D721Med (cell line): ENCODE data around the gene BTNL3.

ENCODE experiments used
- DNase-seq: peaks from one replicate; pipeline ENCODE4 v3.0.0; 2011; ENCODE audit warnings: low spot score; ENCODE audit not compliant: insufficient read length
- FAIRE-seq: peaks from 2 replicates; lab custom pipeline; 2011; peaks lifted over from hg19 to GRCh38; lab: Jason Lieb, UNC
- TF ChIP-seq, protein P1 (sequence below): IDR thresholded peaks from 2 replicates; pipeline ENCODE4 v1.5.1; 2012; ENCODE audit warnings: mild to moderate bottlenecking, control low read depth; ENCODE audit not compliant: insufficient read depth; ENCODE audit errors: missing control alignments

The BTNL3 gene

DNA sequence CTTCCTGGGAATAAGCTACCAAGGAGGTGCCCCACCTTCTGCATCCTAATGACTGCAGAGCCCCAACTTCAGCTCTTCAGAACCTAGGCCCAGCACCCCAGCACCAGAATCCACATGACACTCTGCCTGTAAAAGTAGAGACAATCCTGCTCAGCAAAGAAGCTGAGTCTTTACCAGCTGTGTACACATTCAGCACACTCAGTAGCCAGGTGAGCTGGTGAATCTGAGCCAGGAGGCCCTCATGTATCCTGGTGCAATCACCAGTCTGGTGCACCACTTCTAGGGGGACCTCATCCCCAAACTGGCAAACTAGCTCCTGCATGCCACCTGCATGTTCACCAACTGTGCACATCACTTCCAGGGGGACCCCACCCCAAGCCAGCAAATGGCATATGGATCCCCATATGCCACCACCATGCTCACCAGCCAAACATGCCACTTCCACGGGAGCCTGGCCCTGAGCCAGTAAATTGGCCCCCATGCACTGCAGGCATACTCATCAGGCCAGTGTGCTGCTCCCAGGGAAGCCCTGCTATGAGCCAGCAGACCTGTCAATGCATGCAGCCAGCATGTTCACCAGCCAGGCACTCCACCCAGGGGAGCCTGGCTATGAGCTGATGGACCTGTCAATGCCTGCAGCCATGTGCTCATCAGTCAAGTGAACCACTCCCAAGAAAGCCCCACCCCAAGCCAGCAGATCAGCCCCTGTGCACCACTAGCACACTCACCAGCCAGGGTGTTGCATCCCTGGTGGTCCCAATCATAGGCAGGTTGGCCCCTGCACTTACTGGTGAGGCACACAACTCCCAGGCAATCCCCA, 35.8 kb downstream of the BTNL3 start:
- no peak for FAIRE-seq

GRCh38 chr5:181027452-181028031, 38.9 kb downstream of the BTNL3 start:
- DNase-seq (no peak), FAIRE-seq (no peak)
- TF ChIP-seq, protein P1, sequence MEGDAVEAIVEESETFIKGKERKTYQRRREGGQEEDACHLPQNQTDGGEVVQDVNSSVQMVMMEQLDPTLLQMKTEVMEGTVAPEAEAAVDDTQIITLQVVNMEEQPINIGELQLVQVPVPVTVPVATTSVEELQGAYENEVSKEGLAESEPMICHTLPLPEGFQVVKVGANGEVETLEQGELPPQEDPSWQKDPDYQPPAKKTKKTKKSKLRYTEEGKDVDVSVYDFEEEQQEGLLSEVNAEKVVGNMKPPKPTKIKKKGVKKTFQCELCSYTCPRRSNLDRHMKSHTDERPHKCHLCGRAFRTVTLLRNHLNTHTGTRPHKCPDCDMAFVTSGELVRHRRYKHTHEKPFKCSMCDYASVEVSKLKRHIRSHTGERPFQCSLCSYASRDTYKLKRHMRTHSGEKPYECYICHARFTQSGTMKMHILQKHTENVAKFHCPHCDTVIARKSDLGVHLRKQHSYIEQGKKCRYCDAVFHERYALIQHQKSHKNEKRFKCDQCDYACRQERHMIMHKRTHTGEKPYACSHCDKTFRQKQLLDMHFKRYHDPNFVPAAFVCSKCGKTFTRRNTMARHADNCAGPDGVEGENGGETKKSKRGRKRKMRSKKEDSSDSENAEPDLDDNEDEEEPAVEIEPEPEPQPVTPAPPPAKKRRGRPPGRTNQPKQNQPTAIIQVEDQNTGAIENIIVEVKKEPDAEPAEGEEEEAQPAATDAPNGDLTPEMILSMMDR: no peak

More for the DNA sequence above, 35.8 kb downstream of the BTNL3 start:
- DNase-seq: no peak
- TF ChIP-seq, protein P1: no peak

GRCh38 chr5:181028032-181028819, 39.6 kb downstream of the BTNL3 start:
- FAIRE-seq (no peak), DNase-seq (no peak)
- TF ChIP-seq, protein P1: no peak

DNA sequence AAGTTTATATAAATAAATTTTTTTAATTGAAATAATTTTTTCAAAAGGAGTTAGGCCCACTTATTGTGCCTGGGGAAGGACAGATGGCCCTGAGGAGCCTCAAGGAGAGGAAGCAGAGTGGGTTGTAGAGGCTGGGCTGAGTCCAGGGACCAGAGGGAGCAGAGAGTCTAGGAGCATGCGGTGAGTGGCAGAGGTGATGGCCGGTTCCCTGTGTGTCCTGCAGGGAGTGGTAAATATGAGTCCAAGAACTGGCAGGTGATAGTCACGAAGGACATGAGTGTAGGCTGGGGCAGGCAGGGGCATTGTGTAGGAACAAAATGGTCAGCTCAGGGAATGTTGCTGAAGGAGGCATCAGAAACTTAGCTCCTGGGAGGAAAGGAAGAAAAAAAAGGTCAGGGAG, 43.1 kb downstream of the BTNL3 start:
- DNase-seq: no peak
- no peak for FAIRE-seq
- TF ChIP-seq, protein P1: no peak

- FAIRE-seq: no peak
- no peak for DNase-seq
- TF ChIP-seq, protein P1: no peak
Measured at GRCh38 chr5:181035991-181036815, 47.6 kb downstream of the BTNL3 start.

DNA sequence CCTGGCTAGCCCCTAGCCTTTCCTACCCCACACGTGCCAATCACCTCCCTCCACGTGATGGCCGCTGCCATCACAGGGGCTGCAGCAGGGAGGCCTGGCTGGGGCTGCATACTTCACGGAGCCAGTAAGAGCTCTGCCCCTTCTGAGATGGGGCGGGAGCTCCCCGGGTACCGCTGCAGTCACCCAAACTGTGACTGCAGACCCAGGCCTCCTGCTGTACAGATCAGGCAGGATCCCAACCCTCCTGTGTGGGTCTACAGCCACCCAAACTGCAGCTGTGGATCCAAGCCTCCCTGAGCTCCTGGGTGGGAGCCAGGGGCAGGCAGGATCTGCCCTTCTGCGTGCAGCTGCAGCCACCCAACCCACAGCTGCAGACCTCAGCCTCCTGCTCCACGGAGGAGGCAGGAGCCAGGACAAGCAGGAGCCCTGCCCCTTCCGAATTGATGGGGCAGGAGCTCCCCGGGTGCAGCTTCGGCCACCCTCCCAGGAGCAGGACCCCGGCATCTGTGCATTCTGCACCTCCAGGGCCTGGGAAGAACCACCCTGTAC, 48.2 kb downstream of the BTNL3 start:
- TF ChIP-seq, protein P1: no peak
- no peak for FAIRE-seq
- no peak for DNase-seq
